ENCODE measurements around the gene ERCC6L2. TPM values are rescaled to one million over a fixed set of nuclear protein-coding genes. Genes with fewer than 3 reads are reported as not detected.

Gene ERCC6L2
- total RNA-seq, 1 experiment from 2014 or later = 45.4 TPM

GRCh38 chr9:95874989-95875304 is 544 bp upstream of the ERCC6L2 start:
- Mint-ChIP-seq H3K27me3 (ENCODE audit: insufficient read depth, unreplicated experiment) (no peaks in the 10 kb centered on the region), H3K4me3 (ENCODE audit: unreplicated experiment) (no peak overlapping the region), H3K9me3 (ENCODE audit: unreplicated experiment) (no peaks in the 10 kb centered on the region), H3K36me3 (ENCODE audit: insufficient read depth, unreplicated experiment) (peaks cover 18% of the 10 kb centered on the region), H3K27ac (ENCODE audit: unreplicated experiment) (no peak overlapping the region), H3K4me1 (ENCODE audit: low read depth, unreplicated experiment) (no peaks in the 10 kb centered on the region)
- no peaks in the 10 kb centered on the region for H3K4me1 ChIP-seq
- H3K27me3 ChIP-seq (replicated peaks; ENCODE audit: control insufficient read depth, insufficient read depth, low read length) = no peaks in the 10 kb centered on the region
- no peak overlapping the region for H3K4me3 ChIP-seq (ENCODE audit: low read depth, low read length)
- H3K9me3 ChIP-seq = no peaks in the 10 kb centered on the region
- no peak for TF ChIP-seq CTCF (IDR thresholded peaks at IDR 0.05; ENCODE audit: insufficient read depth in 1 of 2, low read depth in 1 of 2, low read length in 1 of 2, severe bottlenecking in 1 of 2, unreplicated experiment in 1 of 2)
- DNase-seq = peak; percentile 38 to 47
- intact Hi-C loops (cut with micrococcal nuclease; ENCODE audit: unreplicated experiment) = loop anchor here (2.0 to 10.0 kb wide), 4 partner anchors 140 to 560 kb away; partner anchors contain the start of gene FANCC
- H3K36me3 ChIP-seq (ENCODE audit: control insufficient read depth, insufficient read depth, low read length) = no peaks in the 10 kb centered on the region
- ChIA-PET POLR2A (interaction anchor here (0.7 to 1.0 kb wide), 2 partner anchors 147 to 366 kb away, joined by 3 read pairs; no protein-coding TSS in a partner anchor), CTCF (interaction anchor here (0.9 kb wide), 1 partner anchor 139 kb away, joined by 3 read pairs; no protein-coding TSS in a partner anchor)
- TSS peak; percentile 63 for BruUV-seq (replicated peaks)

DNA sequence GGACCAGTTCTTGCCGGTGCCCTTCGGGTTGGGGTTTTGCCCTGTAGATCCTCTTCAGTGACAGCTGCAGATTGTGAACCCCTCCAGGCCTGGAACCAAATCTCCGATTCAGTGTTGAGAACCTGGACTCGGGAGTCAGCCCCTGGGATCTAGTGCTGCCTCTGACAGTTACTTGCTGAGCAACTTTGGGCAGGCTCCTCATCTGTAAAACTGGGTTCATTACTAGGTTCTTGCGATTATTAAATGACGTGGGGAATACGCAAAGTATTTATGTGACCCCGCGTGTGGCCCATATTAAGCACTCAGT is 600 bp downstream of the ERCC6L2 start:
- TF ChIP-seq CTCF (IDR thresholded peaks at IDR 0.05; ENCODE audit: insufficient read depth in 1 of 2, low read depth in 1 of 2, low read length in 1 of 2, severe bottlenecking in 1 of 2, unreplicated experiment in 1 of 2) = no peak
- Histone ChIP-seq H3K4me3 (ENCODE audit: low read depth, low read length) (no peak overlapping the region), H3K4me1 (no peaks in the 10 kb centered on the region), H3K27me3 (replicated peaks; ENCODE audit: control insufficient read depth, insufficient read depth, low read length) (no peaks in the 10 kb centered on the region), H3K9me3 (no peaks in the 10 kb centered on the region), H3K36me3 (ENCODE audit: control insufficient read depth, insufficient read depth, low read length) (no peaks in the 10 kb centered on the region)
- no peak for DNase-seq
- peaks cover 26% of the 10 kb centered on the region for H3K36me3 Mint-ChIP-seq (ENCODE audit: insufficient read depth, unreplicated experiment)
- no peaks in the 10 kb centered on the region for H3K27me3 Mint-ChIP-seq (ENCODE audit: insufficient read depth, unreplicated experiment)
- H3K4me1 Mint-ChIP-seq (ENCODE audit: low read depth, unreplicated experiment) = no peaks in the 10 kb centered on the region
- H3K4me3 Mint-ChIP-seq (ENCODE audit: unreplicated experiment) = no peak overlapping the region
- no TSS peak for BruUV-seq (replicated peaks)
- no peak overlapping the region for H3K27ac Mint-ChIP-seq (ENCODE audit: unreplicated experiment)
- intact Hi-C loops (cut with micrococcal nuclease; ENCODE audit: unreplicated experiment) = loop anchor here (5.0 to 10.0 kb wide), 3 partner anchors 141 to 561 kb away; partner anchors contain the start of gene FANCC
- POLR2A ChIA-PET = interaction anchor here (0.6 to 0.7 kb wide), 3 partner anchors 79 to 816 kb away, joined by 3 to 4 read pairs (median 3); no protein-coding TSS in a partner anchor
- H3K9me3 Mint-ChIP-seq (ENCODE audit: unreplicated experiment) = no peaks in the 10 kb centered on the region
- CTCF ChIA-PET = interaction anchor here (0.9 kb wide), 1 partner anchor 140 kb away, joined by 3 read pairs; no protein-coding TSS in a partner anchor

GRCh38 chr9:95876595-95876994 is 1.1 kb downstream of the ERCC6L2 start:
- no peak for TF ChIP-seq CTCF (IDR thresholded peaks at IDR 0.05; ENCODE audit: insufficient read depth in 1 of 2, low read depth in 1 of 2, low read length in 1 of 2, severe bottlenecking in 1 of 2, unreplicated experiment in 1 of 2)
- Histone ChIP-seq H3K9me3 (no peaks in the 10 kb centered on the region), H3K4me1 (no peaks in the 10 kb centered on the region), H3K36me3 (ENCODE audit: control insufficient read depth, insufficient read depth, low read length) (no peaks in the 10 kb centered on the region), H3K27me3 (replicated peaks; ENCODE audit: control insufficient read depth, insufficient read depth, low read length) (no peaks in the 10 kb centered on the region), H3K4me3 (ENCODE audit: low read depth, low read length) (no peak overlapping the region)
- Mint-ChIP-seq H3K9me3 (ENCODE audit: unreplicated experiment) (no peaks in the 10 kb centered on the region), H3K27ac (ENCODE audit: unreplicated experiment) (no peak overlapping the region), H3K27me3 (ENCODE audit: insufficient read depth, unreplicated experiment) (no peaks in the 10 kb centered on the region), H3K4me3 (ENCODE audit: unreplicated experiment) (no peak overlapping the region), H3K4me1 (ENCODE audit: low read depth, unreplicated experiment) (no peaks in the 10 kb centered on the region), H3K36me3 (ENCODE audit: insufficient read depth, unreplicated experiment) (peaks cover 26% of the 10 kb centered on the region)
- ChIA-PET CTCF (no interaction called here), POLR2A (no interaction called here)
- BruUV-seq (replicated peaks) = no TSS peak
- intact Hi-C loops (cut with micrococcal nuclease; ENCODE audit: unreplicated experiment) = loop anchor here (5.0 to 10.0 kb wide), 3 partner anchors 142 to 562 kb away; partner anchors contain the start of gene FANCC
- no peak for DNase-seq
